GM12878 (cell line): ENCODE results near the gene ESYT2. TPM values are rescaled to one million over a fixed set of nuclear protein-coding genes. Genes with fewer than 3 reads are reported as not detected.

Experiments
- ATAC-seq: fragments of 200-7000 bp; cut with Tn5 transposase; 3 replicates; pipeline ENCODE4 v1.9.1; 2020; ENCODE audit warnings: mild to moderate bottlenecking, moderate library complexity
- BruUV-seq: library from RNA; stranded (reverse); fragments of 400-500 nt; replicated peaks from 2 replicates; lab custom pipeline; 2021; lab: Mats Ljungman, UMichigan
- CTCF ChIA-PET: fragments of 300-600 bp; sonication (Branson Sonifier 250); formaldehyde crosslinking; extraction: SDS; loops from one replicate; lab custom pipeline; 2021; ENCODE audit warnings: inconsistent platforms; lab: Yijun Ruan, JAX
- POLR2A ChIA-PET: fragments of 350-600 bp; formaldehyde crosslinking; extraction: SDS; loops from one replicate; lab custom pipeline; 2021; ENCODE audit warnings: inconsistent platforms; lab: Charles Lee
- RAD21 ChIA-PET: fragments of 300-600 bp; sonication (Branson Sonifier 250); formaldehyde crosslinking; loops from one replicate; lab custom pipeline; 2023; ENCODE audit warnings: antibody characterized with exemption; ENCODE audit not compliant: unreplicated experiment; lab: Charles Lee
- SMC1A ChIA-PET: fragments of 300-600 bp; sonication (Branson Sonifier 250); formaldehyde crosslinking; loops from one replicate; lab custom pipeline; 2023; ENCODE audit not compliant: unreplicated experiment, uncharacterized antibody; lab: Charles Lee
- DNase-seq: peaks from one replicate; pipeline ENCODE4 v3.0.0-alpha.2; 2011; ENCODE audit warnings: low read depth, low spot score
- FAIRE-seq: peaks from 3 replicates; lab custom pipeline; 2011; peaks lifted over from hg19 to GRCh38; lab: Jason Lieb, UNC
- H2AFZ ChIP-seq: 2 replicates; pipeline ENCODE4 v1.6.0; 2011; ENCODE audit warnings: low read depth, low read length, control low read depth; ENCODE audit not compliant: control insufficient read depth
- H3K27ac ChIP-seq: 2 replicates; pipeline ENCODE4 v1.5.1; 2011; ENCODE audit warnings: control low read depth; ENCODE audit not compliant: control insufficient read depth, insufficient read depth
- H3K27me3 ChIP-seq, 2 experiments: replicated peaks in 1 of 2; 2 replicates each; pipeline versions ENCODE4 v1.6.0 to v1.6.1; 2011; ENCODE audit warnings: low read length in 1 of 2; ENCODE audit not compliant: control insufficient read depth in 2 of 2, insufficient read depth in 2 of 2
- H3K36me3 ChIP-seq, 2 experiments: 2 replicates each; pipeline ENCODE4 v1.5.1; 2011; ENCODE audit warnings: low read length in 1 of 2; ENCODE audit not compliant: control insufficient read depth in 2 of 2, insufficient read depth in 2 of 2
- H3K4me1 ChIP-seq: 2 replicates; pipeline ENCODE4 v1.6.1; 2011; ENCODE audit warnings: mild to moderate bottlenecking, low read length, moderate library complexity, mixed read lengths; ENCODE audit not compliant: control insufficient read depth, insufficient read depth
- H3K4me2 ChIP-seq: 2 replicates; pipeline ENCODE4 v1.6.0; 2011; ENCODE audit warnings: control low read depth; ENCODE audit not compliant: control insufficient read depth, insufficient read depth
- H3K4me3 ChIP-seq: fragments of 200-600 bp; sonication (generic); 2 replicates; pipeline ENCODE4 v1.5.1; 2016
- H3K79me2 ChIP-seq: 2 replicates; pipeline ENCODE4 v1.6.0; 2011; ENCODE audit warnings: low read length; ENCODE audit not compliant: control insufficient read depth, insufficient read depth
- H3K9ac ChIP-seq: 2 replicates; pipeline ENCODE4 v1.8.0; 2011; ENCODE audit warnings: low read length, control low read depth, mixed read lengths; ENCODE audit not compliant: control insufficient read depth, insufficient read depth
- H3K9me3 ChIP-seq: replicated peaks from 3 replicates; pipeline ENCODE4 v1.5.1; 2011; ENCODE audit warnings: mild to moderate bottlenecking, low read length; ENCODE audit not compliant: control insufficient read depth, insufficient read depth
- H4K20me1 ChIP-seq: 2 replicates; pipeline ENCODE4 v1.6.0; 2011; ENCODE audit not compliant: control insufficient read depth, insufficient read depth
- ATF7 ChIP-seq: fragments of 450-650 bp; IDR thresholded peaks from 2 replicates; pipeline ENCODE4 v1.6.1; 2016; ENCODE audit warnings: low read depth, mild to moderate bottlenecking
- BRCA1 ChIP-seq: IDR thresholded peaks from 2 replicates; pipeline ENCODE4 v1.6.1; 2011; ENCODE audit warnings: low read depth, low read length, improper control_type of control experiment
- IKZF1 ChIP-seq: fragments of 450-650 bp; conservative IDR thresholded peaks from 2 replicates; pipeline ENCODE4 v1.6.1; 2017; ENCODE audit warnings: antibody characterized with exemption, mild to moderate bottlenecking
- IKZF2 ChIP-seq, 2 experiments: fragments of 450-650 bp; IDR thresholded peaks; 2 replicates each; pipeline ENCODE4 v1.6.1; 2017; ENCODE audit warnings: mild to moderate bottlenecking in 2 of 2, moderate library complexity in 2 of 2
- IRF4 ChIP-seq: IDR thresholded peaks from 2 replicates; pipeline ENCODE4 v1.6.1; 2011; ENCODE audit warnings: low read depth, low read length
- MYB ChIP-seq: fragments of 150-350 bp; IDR thresholded peaks from 2 replicates; pipeline ENCODE4 v1.6.1; 2014; ENCODE audit warnings: mild to moderate bottlenecking, low read depth, low read length, borderline replicate concordance
- NBN ChIP-seq: fragments of 450-650 bp; IDR thresholded peaks from 2 replicates; pipeline ENCODE4 v1.6.1; 2016
- NKRF ChIP-seq: fragments of 450-650 bp; conservative IDR thresholded peaks from 2 replicates; pipeline ENCODE4 v1.6.1; 2017; ENCODE audit warnings: mild to moderate bottlenecking, moderate library complexity
- NR2C2 ChIP-seq: IDR thresholded peaks from 2 replicates; pipeline ENCODE4 v1.6.1; 2011; ENCODE audit warnings: borderline replicate concordance, low read depth; ENCODE audit not compliant: control insufficient read depth, insufficient read length
- POU2F2 ChIP-seq: IDR thresholded peaks from 3 replicates; pipeline ENCODE4 v1.6.1; 2011; ENCODE audit warnings: low read depth, mild to moderate bottlenecking, low read length, borderline replicate concordance
- RUNX3 ChIP-seq: IDR thresholded peaks from 2 replicates; pipeline ENCODE4 v1.6.1; 2012; ENCODE audit warnings: low read length, inconsistent platforms
- SMAD5 ChIP-seq: IDR thresholded peaks from 2 replicates; pipeline ENCODE4 v1.6.1; 2016; ENCODE audit warnings: antibody characterized with exemption, low read depth
- SREBF2 ChIP-seq: IDR thresholded peaks from 2 replicates; pipeline ENCODE4 v1.6.1; 2012; ENCODE audit warnings: mild to moderate bottlenecking, low read length
- SUZ12 ChIP-seq: fragments of 200-600 bp; sonication (generic); IDR thresholded peaks from one replicate; pipeline ENCODE4 v1.6.1; 2018; ENCODE audit warnings: antibody characterized with exemption, mild to moderate bottlenecking; ENCODE audit not compliant: unreplicated experiment
- TCF3 ChIP-seq: IDR thresholded peaks from 2 replicates; pipeline ENCODE4 v1.6.1; 2012; ENCODE audit warnings: low read depth, mild to moderate bottlenecking, low read length, borderline replicate concordance; ENCODE audit not compliant: insufficient read depth
- USF1 ChIP-seq: IDR thresholded peaks from 2 replicates; pipeline ENCODE4 v1.6.1; 2011; ENCODE audit warnings: borderline replicate concordance, low read depth, mild to moderate bottlenecking, moderate library complexity, mixed read lengths, low read length; ENCODE audit not compliant: insufficient read depth; ENCODE audit errors: extremely low read length
- ZBTB4 ChIP-seq: fragments of 450-650 bp; formaldehyde crosslinking; IDR thresholded peaks from 2 replicates; pipeline ENCODE4 v1.4.0; 2022; ENCODE audit warnings: mild to moderate bottlenecking, moderate library complexity
- ZNF207 ChIP-seq: fragments of 450-650 bp; IDR thresholded peaks from 2 replicates; pipeline ENCODE4 v1.6.1; 2014; ENCODE audit warnings: antibody characterized with exemption, mild to moderate bottlenecking, borderline replicate concordance
- ZNF384 ChIP-seq: IDR thresholded peaks from 2 replicates; pipeline ENCODE4 v1.6.1; 2012; ENCODE audit warnings: low read depth, mild to moderate bottlenecking, low read length, improper control_type of control experiment, borderline replicate concordance
- ZSCAN29 ChIP-seq: fragments of 450-650 bp; IDR thresholded peaks from 2 replicates; pipeline ENCODE4 v1.6.1; 2017; ENCODE audit warnings: mild to moderate bottlenecking, moderate library complexity
- WGBS: methylation state at CpG from one replicate; pipeline ENCODE4 v1.1.6; 2016; ENCODE audit warnings: low lambda C conversion rate; ENCODE audit not compliant: insufficient replicate concordance, insufficient coverage; ENCODE audit errors: missing lambda C conversion rate; 5-methylcytosine and 5-hydroxymethylcytosine counted together
- in situ Hi-C: fragments of 300-500 bp; cut with MboI; formaldehyde crosslinking; loops from 9 replicates; pipeline ENCODE4 v1.14.3; 2018; ENCODE audit warnings: mixed read lengths
- intact Hi-C: fragments of 100-400 bp; cut with micrococcal nuclease; formaldehyde crosslinking; loops from one replicate; pipeline ENCODE4 v1.14.2; 2022; ENCODE audit not compliant: unreplicated experiment
- polyA plus RNA-seq, 11 experiments: library from polyadenylated mRNA; depleted of rRNA in 4 of 11; unstranded in 6 of 11; stranded (reverse) in 5 of 11; fragments of >200 nt; fragmentation: Nextera tagmentation in 4 of 11; fragmentation: Illumina TruSeq in 1 of 11; extraction: Ambion mirVana in 4 of 11; extraction: Trizol in 1 of 11; gene quantifications; 1 replicate in 1 of 11; 2 replicates in 10 of 11; pipeline versions ENCODE4 v1.2.1 to v1.2.3, GENCODE V29; 2011 to 2016; ENCODE audit warnings: inconsistent platforms in 2 of 11, missing spikeins in 2 of 11, low read depth in 1 of 11
- total RNA-seq, 4 experiments: library from RNA; depleted of rRNA in 3 of 4; stranded (reverse); fragments of >200 nt in 3 of 4; fragmentation: Illumina TruSeq in 1 of 4; extraction: Trizol in 1 of 4; gene quantifications; 2 replicates each; pipeline versions ENCODE4 v1.2.1 to v1.2.3, GENCODE V29; 2013 to 2021

Gene ESYT2
- total and polyA plus RNA-seq, 10 of the 15 experiments (the other 5 are each of a cell fraction or from before 2014, with no cell fraction given): 1.9 to 44.6 (median 21.4) TPM

- in situ Hi-C loops (no loop called here), intact Hi-C loops (no loop called here)
- FAIRE-seq: no peak
- no peak overlapping the region for H3K27ac ChIP-seq
- ChIA-PET SMC1A (interaction anchor here (0.7 kb wide), 1 partner anchor 35 kb away, joined by 3 read pairs; no protein-coding TSS in a partner anchor), CTCF (interaction anchor here (2.6 kb wide), 1 partner anchor 11 kb away, joined by 5 read pairs; no protein-coding TSS in a partner anchor), RAD21 (no interaction called here), POLR2A (no interaction called here)
- H4K20me1 ChIP-seq: no peaks in the 10 kb centered on the region
- no peak for DNase-seq
- WGBS: 100% methylated on average over 4 of the region's 4 CpGs
- no peaks in the 10 kb centered on the region for H3K9me3 ChIP-seq
- H3K4me2 ChIP-seq: no peak overlapping the region
- no peak for ATAC-seq
- no TSS peak for BruUV-seq
- H3K9ac ChIP-seq: no peak overlapping the region
- H2AFZ ChIP-seq: no peak overlapping the region
- no peaks in the 10 kb centered on the region for H3K79me2 ChIP-seq
- no peak overlapping the region for H3K4me3 ChIP-seq
- no peak for TF ChIP-seq IKZF2 (IDR thresholded peaks at IDR 0.05)
- TF ChIP-seq SUZ12: no peak
- no peak for TF ChIP-seq MYB
- no peak for TF ChIP-seq SMAD5
- no peak for TF ChIP-seq NKRF
- TF ChIP-seq POU2F2: no peak
- no peak for TF ChIP-seq TCF3
- no peak for TF ChIP-seq IRF4
- no peak for TF ChIP-seq SREBF2
- no peak for TF ChIP-seq USF1
- TF ChIP-seq IKZF1: no peak
- TF ChIP-seq ZNF207: no peak
- no peak for TF ChIP-seq RUNX3
- no peak for TF ChIP-seq ZBTB4 (CRISPR knock-in tag)
- TF ChIP-seq BRCA1: no peak
- no peak for TF ChIP-seq ATF7
- no peak for TF ChIP-seq NBN
- TF ChIP-seq ZNF384: no peak
- TF ChIP-seq NR2C2: no peak
- TF ChIP-seq ZSCAN29: no peak
- H3K4me1 ChIP-seq: no peaks in the 10 kb centered on the region
- no peaks in the 10 kb centered on the region for H3K27me3 ChIP-seq
- H3K36me3 ChIP-seq: peaks cover 14% of the 10 kb centered on the region in 2 experiments; a peak in 3 of 4 replicates
These were observed 85.2 kb downstream of the ESYT2 start for GRCh38 chr7:158744070-158744469.
